ENCODE measurements around the gene EPX. TPM values are rescaled to one million over a fixed set of nuclear protein-coding genes. Genes with fewer than 3 reads are reported as not detected.

The EPX gene
- total RNA-seq, 4 donors from 2014 or later: not detected

GRCh38 chr17:58233543-58233942, 41.0 kb downstream of the EPX start:
- H3K27ac ChIP-seq: no peak overlapping the region
- 66 to 68% methylated on average over 2 to 3 of the region's 3 CpGs for WGBS, 2 donors (ENCODE audit: low coverage in 1 of 2)
- TF ChIP-seq CTCF (IDR thresholded peaks at IDR 0.05): no peak
- no peak for TF ChIP-seq POLR2AphosphoS5 (IDR thresholded peaks at IDR 0.05)
- TF ChIP-seq EP300 (IDR thresholded peaks at IDR 0.05): no peak
- TF ChIP-seq POLR2A (IDR thresholded peaks at IDR 0.05): no peak
- no peak overlapping the region for H3K4me3 ChIP-seq
- no peak for ATAC-seq
- H3K9me3 ChIP-seq: no peaks in the 10 kb centered on the region
- no peaks in the 10 kb centered on the region for H3K4me1 ChIP-seq
- peaks cover 84% of the 10 kb centered on the region for H3K27me3 ChIP-seq
- H3K36me3 ChIP-seq: no peaks in the 10 kb centered on the region

- Histone ChIP-seq H3K4me1 (no peaks in the 10 kb centered on the region), H3K27ac (no peak overlapping the region), H3K4me3 (no peak overlapping the region), H3K36me3 (no peaks in the 10 kb centered on the region), H3K9me3 (no peaks in the 10 kb centered on the region), H3K27me3 (peaks cover 84% of the 10 kb centered on the region)
- no peak for ATAC-seq
- TF ChIP-seq POLR2A (IDR thresholded peaks at IDR 0.05) (no peak), POLR2AphosphoS5 (IDR thresholded peaks at IDR 0.05) (no peak), CTCF (IDR thresholded peaks at IDR 0.05) (no peak), EP300 (IDR thresholded peaks at IDR 0.05) (no peak)
- WGBS, 2 donors (ENCODE audit: low coverage in 1 of 2): 80 to 82% methylated on average over 3 of the region's 3 CpGs
These were observed 42.0 kb downstream of the EPX start for GRCh38 chr17:58234512-58234911.

- no CpG with 5 or more reads among the region's 1 CpG for WGBS, 2 donors (ENCODE audit: low coverage in 1 of 2)
- Histone ChIP-seq H3K4me3 (no peak overlapping the region), H3K36me3 (no peaks in the 10 kb centered on the region), H3K27ac (no peak overlapping the region), H3K9me3 (no peaks in the 10 kb centered on the region), H3K4me1 (no peaks in the 10 kb centered on the region), H3K27me3 (peaks cover 83% of the 10 kb centered on the region)
- ATAC-seq: no peak
- no peak for TF ChIP-seq POLR2AphosphoS5 (IDR thresholded peaks at IDR 0.05)
- no peak for TF ChIP-seq CTCF (IDR thresholded peaks at IDR 0.05)
- TF ChIP-seq EP300 (IDR thresholded peaks at IDR 0.05): no peak
- TF ChIP-seq POLR2A (IDR thresholded peaks at IDR 0.05): no peak
These were observed 43.3 kb downstream of the EPX start for GRCh38 chr17:58235821-58236220.

GRCh38 chr17:58236394-58236793, 43.9 kb downstream of the EPX start:
- Histone ChIP-seq H3K4me3 (no peak overlapping the region), H3K9me3 (no peaks in the 10 kb centered on the region), H3K4me1 (no peaks in the 10 kb centered on the region), H3K27ac (no peak overlapping the region), H3K36me3 (no peaks in the 10 kb centered on the region), H3K27me3 (peaks cover 82% of the 10 kb centered on the region)
- no peak for ATAC-seq
- 73% methylated on average over 1 of the region's 2 CpGs; no CpG with 5 or more reads in 1 of the 2 donors for WGBS, 2 donors (ENCODE audit: low coverage in 1 of 2)
- no peak for TF ChIP-seq EP300 (IDR thresholded peaks at IDR 0.05)
- no peak for TF ChIP-seq CTCF (IDR thresholded peaks at IDR 0.05)
- no peak for TF ChIP-seq POLR2A (IDR thresholded peaks at IDR 0.05)
- no peak for TF ChIP-seq POLR2AphosphoS5 (IDR thresholded peaks at IDR 0.05)

GRCh38 chr17:58238147-58238634, 45.7 kb downstream of the EPX start, which contains the start of gene LPO:
LPO (plus strand) TSS chr17:58238584; CDS start chr17:58242980, 4,396 bp downstream.
- no peak within 1 kb of the TSS for H3K4me3 ChIP-seq
- no peak for ATAC-seq
- H3K27me3 ChIP-seq: peaks cover 84% of the 10 kb centered on the region
- no peaks in the 10 kb centered on the region for H3K9me3 ChIP-seq
- WGBS, 2 donors (ENCODE audit: low coverage in 1 of 2): 81 to 92% methylated on average over 3 to 4 of the region's 5 CpGs
- H3K36me3 ChIP-seq: no peaks in the 10 kb centered on the region
- H3K27ac ChIP-seq: no peak within 1 kb of the TSS
- no peak for TF ChIP-seq POLR2A (IDR thresholded peaks at IDR 0.05)
- TF ChIP-seq CTCF (IDR thresholded peaks at IDR 0.05): no peak
- TF ChIP-seq EP300 (IDR thresholded peaks at IDR 0.05): no peak
- no peak for TF ChIP-seq POLR2AphosphoS5 (IDR thresholded peaks at IDR 0.05)
- H3K4me1 ChIP-seq: no peaks in the 10 kb centered on the region

Measured in gastroesophageal sphincter (tissue), 4 donors.